ENCODE results near the gene HOXB13. TPM values are rescaled to one million over a fixed set of nuclear protein-coding genes. Genes with fewer than 3 reads are reported as not detected.

HOXB13 gene
- total RNA-seq, 1 experiment from 2014 or later = not detected

GRCh38 chr17:48704361-48705248 lies 23.9 kb downstream of the HOXB13 start:
- DNase-seq = no peak
- H3K27me3 Mint-ChIP-seq (ENCODE audit: low read depth) = peaks cover 92% of the 10 kb centered on the region
- Histone ChIP-seq H3K9ac (ENCODE audit: extremely low read depth, insufficient read length, low read length) (no peak overlapping the region), H4K5ac (ENCODE audit: insufficient read length, low read depth, low read length) (no peak overlapping the region), H3K79me1 (ENCODE audit: insufficient read depth, low read depth, low read length, poor library complexity, severe bottlenecking) (no peaks in the 10 kb centered on the region), H3K23me2 (ENCODE audit: insufficient read length, low read depth, low read length, poor library complexity, severe bottlenecking) (no peaks in the 10 kb centered on the region), H2AFZ (ENCODE audit: low read length) (peak overlapping the region; percentile 23), H3K18ac (ENCODE audit: insufficient read length, low read depth, low read length) (no peak overlapping the region), H3K27me3 (ENCODE audit: insufficient read depth, low read length) (no peaks in the 10 kb centered on the region; the same call in 1 of the 2 replicates), H3K27ac (ENCODE audit: insufficient read length, low read depth, low read length) (no peak overlapping the region), H3K79me2 (ENCODE audit: insufficient read depth, low read length) (no peaks in the 10 kb centered on the region), H3K4ac (ENCODE audit: low read depth, low read length) (no peak overlapping the region), H4K8ac (replicated peaks; ENCODE audit: insufficient read length, low read depth, low read length) (no peak overlapping the region), H3T11ph (ENCODE audit: low read length) (no peak overlapping the region), H2AK5ac (ENCODE audit: insufficient read length, low read length) (no peak overlapping the region), H2BK5ac (ENCODE audit: insufficient read length, low read length) (no peak overlapping the region), H4K91ac (ENCODE audit: insufficient read length, low read depth, low read length) (no peak overlapping the region), H3K14ac (ENCODE audit: insufficient read depth, low read length) (no peak overlapping the region), H4K20me1 (ENCODE audit: control insufficient read depth, insufficient read depth, insufficient read length) (peaks cover 3% of the 10 kb centered on the region), H2BK120ac (ENCODE audit: low read depth, low read length, poor library complexity, severe bottlenecking) (no peak overlapping the region), H3K23ac (ENCODE audit: insufficient read length, low read depth, low read length) (no peak overlapping the region), H2BK12ac (ENCODE audit: insufficient read length, low read depth, low read length) (no peak overlapping the region), H3K56ac (ENCODE audit: insufficient read length, low read depth, low read length) (no peak overlapping the region), H2BK20ac (ENCODE audit: low read depth, low read length, poor library complexity, severe bottlenecking) (peak overlapping the region; percentile 26), H3K9me3 (ENCODE audit: control insufficient read depth, low read depth, low read length) (no peaks in the 10 kb centered on the region), H3K4me2 (ENCODE audit: insufficient read depth, insufficient read length, low read length) (no peak overlapping the region), H3K4me1 (ENCODE audit: insufficient read depth, low read length) (peaks cover 2% of the 10 kb centered on the region; the same call in 1 of the 2 replicates), H2BK15ac (ENCODE audit: low read depth, low read length) (no peak overlapping the region)
- TF ChIP-seq CTCF (conservative IDR thresholded peaks at IDR 0.05) = no peak
- no peaks in the 10 kb centered on the region; a peak in 1 of 7 replicates for H3K36me3 Mint-ChIP-seq (ENCODE audit: insufficient read depth in 1 of 3, low read depth in 3 of 3)
- WGBS (ENCODE audit: extremely low coverage, insufficient read length, low lambda C conversion rate) = no CpG with 5 or more reads among the region's 11 CpGs
- H3K9me3 Mint-ChIP-seq = no peaks in the 10 kb centered on the region; a peak in 1 of 5 replicates
- peaks cover 0 to 1% of the 10 kb centered on the region in 2 experiments; a peak in 2 of 4 replicates for H3K4me1 Mint-ChIP-seq
- no peak overlapping the region for H3K4me3 Mint-ChIP-seq
- no peak overlapping the region for H3K27ac Mint-ChIP-seq
